MM.1S (cell line): Measurements from ENCODE around the gene ST3GAL3.

Experiments used
- CTCF ChIP-seq: fragments of 300-600 bp; sonication (generic); IDR thresholded peaks from 2 replicates; pipeline ENCODE4 v1.5.1; 2016; ENCODE audit warnings: antibody characterized with exemption, low read length, mixed read lengths
- EZH2 ChIP-seq: fragments of 300-600 bp; sonication (generic); optimal IDR thresholded peaks from 2 replicates; pipeline ENCODE3; 2017; ENCODE audit warnings: low read depth, mild to moderate bottlenecking, antibody characterized with exemption, low read length, mixed read lengths
- EZH2phosphoT487 ChIP-seq: fragments of 300-600 bp; sonication (generic); IDR thresholded peaks from 2 replicates; pipeline ENCODE4 v1.6.1; 2018; ENCODE audit warnings: antibody characterized with exemption, low read length

GRCh38 chr1:43664369-43664768 lies 43.0 kb upstream of the ST3GAL3 start:
- TF ChIP-seq CTCF (no peak), EZH2 (no peak), EZH2phosphoT487 (no peak)
